Raji (cell line): ENCODE results near the gene PRCP.

Experiments
- POLR2A ChIP-seq: IDR thresholded peaks from 2 replicates; pipeline ENCODE4 v1.6.1; 2011; ENCODE audit warnings: low read depth, low read length, control low read depth; ENCODE audit not compliant: insufficient read depth

The PRCP gene

GRCh38 chr11:82857145-82857544 is 43.1 kb downstream of the PRCP start:
- TF ChIP-seq POLR2A = no peak

GRCh38 chr11:82855616-82856015 is 44.6 kb downstream of the PRCP start:
- TF ChIP-seq POLR2A = no peak

GRCh38 chr11:82854242-82854641 is 46.0 kb downstream of the PRCP start:
- TF ChIP-seq POLR2A = no peak

GRCh38 chr11:82848829-82849228 is 51.4 kb downstream of the PRCP start:
- no peak for TF ChIP-seq POLR2A

- TF ChIP-seq POLR2A = no peak
These were observed 54.6 kb downstream of the PRCP start for GRCh38 chr11:82845356-82846353.

GRCh38 chr11:82843057-82843795 is 57.0 kb downstream of the PRCP start:
- no peak for TF ChIP-seq POLR2A

GRCh38 chr11:82842019-82842418 is 58.2 kb downstream of the PRCP start:
- TF ChIP-seq POLR2A = no peak

GRCh38 chr11:82837650-82838049 is 62.6 kb downstream of the PRCP start:
- TF ChIP-seq POLR2A = no peak

- no peak for TF ChIP-seq POLR2A
These were observed 67.2 kb downstream of the PRCP start for GRCh38 chr11:82832983-82833382.

GRCh38 chr11:82831364-82831763 is 68.9 kb downstream of the PRCP start:
- TF ChIP-seq POLR2A = no peak

- no peak for TF ChIP-seq POLR2A
These were observed 69.5 kb downstream of the PRCP start for GRCh38 chr11:82830746-82831145.

- no peak for TF ChIP-seq POLR2A
These were observed 71.1 kb downstream of the PRCP start for GRCh38 chr11:82829101-82829500.

GRCh38 chr11:82828472-82828871 is 71.8 kb downstream of the PRCP start:
- TF ChIP-seq POLR2A = no peak

- TF ChIP-seq POLR2A = no peak
These were observed 73.7 kb downstream of the PRCP start for GRCh38 chr11:82826526-82826925.

- TF ChIP-seq POLR2A = no peak
These were observed 76.3 kb downstream of the PRCP start for GRCh38 chr11:82823647-82824619.
